ENCODE results near the gene JPH3.

GRCh38 chr16:87692756-87693155 is 90.4 kb downstream of the JPH3 start:
- TF ChIP-seq POLR2A (IDR thresholded peaks at IDR 0.05), result no peak
- TF ChIP-seq CTCF (IDR thresholded peaks at IDR 0.05 in 4 of 5, conservative IDR thresholded peaks at IDR 0.05 in 1 of 5), result no peak
